ENCODE measurements around the gene LRCH2. TPM values are rescaled to one million over a fixed set of nuclear protein-coding genes. Genes with fewer than 3 reads are reported as not detected.

Gene LRCH2
- total RNA-seq, 1 donor from 2014 or later = 4.3 TPM

DNA sequence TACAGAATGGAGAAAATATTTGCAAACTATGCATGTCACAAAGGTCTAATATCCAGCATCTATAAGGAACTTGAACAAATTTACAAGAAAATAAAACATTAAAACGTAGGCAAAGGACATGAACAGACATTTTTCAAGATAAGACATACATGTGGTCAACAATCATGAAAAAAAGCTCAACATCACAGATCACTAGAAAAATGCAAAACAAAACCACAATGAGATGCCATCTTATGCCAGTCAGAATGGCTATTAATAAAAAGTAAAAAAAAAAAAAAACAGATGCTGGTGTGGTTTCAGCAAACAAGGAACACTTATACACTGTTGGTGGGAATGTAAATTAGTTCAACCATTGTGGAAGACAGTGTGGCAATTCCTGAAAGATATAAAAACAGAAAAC lies 140.7 kb downstream of the LRCH2 start:
- intact Hi-C loops (cut with DNase I) = no loop called here
- no peak for ATAC-seq

DNA sequence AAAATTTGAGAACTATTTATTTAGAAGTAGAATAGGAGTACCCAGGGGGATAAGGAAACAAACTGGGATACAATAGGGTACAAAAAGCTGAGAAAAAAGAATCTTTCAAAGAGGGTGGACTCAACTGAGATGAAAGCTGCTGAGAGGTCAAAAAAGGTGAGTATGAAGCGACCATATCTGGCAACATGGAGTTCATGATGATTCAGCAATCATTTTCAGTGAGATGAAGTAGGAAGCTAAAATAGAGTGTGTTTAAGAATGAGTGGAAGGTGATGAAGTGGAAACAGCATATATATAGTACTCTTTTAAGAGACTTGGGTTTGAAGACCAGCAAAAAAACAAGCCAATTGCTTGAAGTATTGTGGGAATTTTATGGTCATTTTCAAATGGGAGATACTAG lies 144.5 kb downstream of the LRCH2 start:
- Histone ChIP-seq H3K9me3 (no peaks in the 10 kb centered on the region), H3K27ac (no peak overlapping the region), H3K4me3 (no peak overlapping the region), H3K27me3 (ENCODE audit: low read depth) (no peaks in the 10 kb centered on the region), H3K36me3 (no peaks in the 10 kb centered on the region), H3K4me1 (no peaks in the 10 kb centered on the region)
- no peak for ATAC-seq
- TF ChIP-seq, protein P1, sequence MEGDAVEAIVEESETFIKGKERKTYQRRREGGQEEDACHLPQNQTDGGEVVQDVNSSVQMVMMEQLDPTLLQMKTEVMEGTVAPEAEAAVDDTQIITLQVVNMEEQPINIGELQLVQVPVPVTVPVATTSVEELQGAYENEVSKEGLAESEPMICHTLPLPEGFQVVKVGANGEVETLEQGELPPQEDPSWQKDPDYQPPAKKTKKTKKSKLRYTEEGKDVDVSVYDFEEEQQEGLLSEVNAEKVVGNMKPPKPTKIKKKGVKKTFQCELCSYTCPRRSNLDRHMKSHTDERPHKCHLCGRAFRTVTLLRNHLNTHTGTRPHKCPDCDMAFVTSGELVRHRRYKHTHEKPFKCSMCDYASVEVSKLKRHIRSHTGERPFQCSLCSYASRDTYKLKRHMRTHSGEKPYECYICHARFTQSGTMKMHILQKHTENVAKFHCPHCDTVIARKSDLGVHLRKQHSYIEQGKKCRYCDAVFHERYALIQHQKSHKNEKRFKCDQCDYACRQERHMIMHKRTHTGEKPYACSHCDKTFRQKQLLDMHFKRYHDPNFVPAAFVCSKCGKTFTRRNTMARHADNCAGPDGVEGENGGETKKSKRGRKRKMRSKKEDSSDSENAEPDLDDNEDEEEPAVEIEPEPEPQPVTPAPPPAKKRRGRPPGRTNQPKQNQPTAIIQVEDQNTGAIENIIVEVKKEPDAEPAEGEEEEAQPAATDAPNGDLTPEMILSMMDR (IDR thresholded peaks at IDR 0.05) = no peak
- DNase-seq = no peak
- intact Hi-C loops (cut with DNase I) = no loop called here

More for the DNA sequence above, 140.7 kb downstream of the LRCH2 start:
- Histone ChIP-seq H3K27ac (no peak overlapping the region), H3K27me3 (ENCODE audit: low read depth) (no peaks in the 10 kb centered on the region), H3K4me1 (no peaks in the 10 kb centered on the region), H3K36me3 (no peaks in the 10 kb centered on the region), H3K4me3 (no peak overlapping the region), H3K9me3 (no peaks in the 10 kb centered on the region)
- no peak for DNase-seq
- TF ChIP-seq, protein P1 (IDR thresholded peaks at IDR 0.05) = no peak

DNA sequence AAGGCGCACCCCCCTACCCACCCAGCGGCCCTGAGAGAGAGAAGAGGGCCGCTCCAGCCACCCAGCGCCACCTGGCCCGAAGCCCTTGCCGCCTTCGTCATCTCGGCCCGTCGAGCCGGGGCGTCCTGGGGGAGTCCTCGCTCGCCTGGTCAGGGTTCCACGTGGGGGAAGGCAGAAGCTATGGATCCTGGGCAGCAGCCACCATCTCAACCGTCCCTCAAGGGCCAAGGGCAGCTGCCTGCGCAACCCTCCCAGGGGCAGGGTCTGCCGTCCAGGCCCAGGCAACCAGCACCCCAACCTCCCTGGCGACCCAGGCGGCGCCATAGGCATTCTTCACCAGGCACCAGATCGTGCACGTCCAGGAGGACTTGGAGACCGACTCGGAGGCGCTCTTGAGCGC lies 165.0 kb downstream of the LRCH2 start:
- ATAC-seq (no peak), DNase-seq (no peak)
- Histone ChIP-seq H3K27ac (no peak overlapping the region), H3K4me1 (no peaks in the 10 kb centered on the region), H3K9me3 (no peaks in the 10 kb centered on the region), H3K27me3 (ENCODE audit: low read depth) (no peaks in the 10 kb centered on the region), H3K36me3 (no peaks in the 10 kb centered on the region), H3K4me3 (no peak overlapping the region)
- TF ChIP-seq, protein P1 (IDR thresholded peaks at IDR 0.05) = no peak
- intact Hi-C loops (cut with DNase I) = no loop called here

DNA sequence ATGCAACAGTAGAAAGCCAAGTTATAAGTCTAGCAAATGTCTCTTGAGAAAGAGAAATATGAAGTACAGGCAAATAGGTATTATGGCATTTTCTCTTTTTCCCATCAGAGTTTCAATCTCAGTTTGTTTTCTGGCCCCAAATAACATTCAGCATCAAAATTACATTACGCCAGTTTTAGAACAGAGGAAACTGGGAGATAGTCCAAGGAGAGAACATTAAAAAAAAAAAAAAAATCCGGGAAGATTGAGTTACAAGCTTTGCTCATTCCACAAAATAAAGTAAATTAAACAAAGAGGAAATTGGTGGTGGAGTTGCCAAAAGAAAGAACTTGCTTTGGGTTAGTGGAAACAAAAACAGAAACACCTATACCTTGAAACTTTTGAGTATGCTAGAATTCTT lies 166.1 kb downstream of the LRCH2 start:
- ATAC-seq (no peak), DNase-seq (no peak)
- H3K27me3 ChIP-seq (ENCODE audit: low read depth) = no peaks in the 10 kb centered on the region
- H3K27ac ChIP-seq = no peak overlapping the region
- no peaks in the 10 kb centered on the region for H3K9me3 ChIP-seq
- no peaks in the 10 kb centered on the region for H3K4me1 ChIP-seq
- intact Hi-C loops (cut with DNase I) = no loop called here
- TF ChIP-seq, protein P1 (IDR thresholded peaks at IDR 0.05) = no peak
- H3K4me3 ChIP-seq = no peak overlapping the region
- no peaks in the 10 kb centered on the region for H3K36me3 ChIP-seq

DNA sequence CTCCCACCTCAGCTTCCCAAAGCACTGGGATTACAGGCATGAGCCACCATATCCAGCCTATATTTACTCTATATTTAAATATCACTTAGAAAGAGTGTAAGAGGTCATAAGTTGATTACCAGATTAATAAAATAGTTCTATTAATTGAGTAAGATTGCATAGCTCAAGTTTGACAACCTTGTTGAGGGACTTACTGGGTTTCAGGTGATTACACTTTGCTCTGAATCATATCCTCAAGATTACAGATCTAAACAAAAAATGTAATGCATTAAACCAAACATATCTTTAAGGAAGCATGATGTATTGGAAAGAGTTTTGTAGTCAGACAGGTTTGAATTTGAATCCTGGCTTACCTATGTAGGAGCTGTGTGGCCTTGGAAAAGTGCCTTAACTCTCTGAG lies 168.6 kb downstream of the LRCH2 start:
- intact Hi-C loops (cut with DNase I) = no loop called here
- no peak for DNase-seq
- no peaks in the 10 kb centered on the region for H3K27me3 ChIP-seq (ENCODE audit: low read depth)
- TF ChIP-seq, protein P1 (IDR thresholded peaks at IDR 0.05) = no peak
- H3K4me1 ChIP-seq = no peaks in the 10 kb centered on the region
- ATAC-seq = no peak
- no peak overlapping the region for H3K4me3 ChIP-seq
- H3K9me3 ChIP-seq = no peaks in the 10 kb centered on the region
- H3K27ac ChIP-seq = no peak overlapping the region
- H3K36me3 ChIP-seq = no peaks in the 10 kb centered on the region

Other genes starting within 250 kb of the LRCH2 start
- 0.35 TPM for gene IL13RA2, start 216.5 kb downstream of the LRCH2 start, total RNA-seq
- gene RBMXL3, start 44.7 kb downstream of the LRCH2 start, total RNA-seq = not detected
- gene LUZP4, start 55.6 kb upstream of the LRCH2 start, total RNA-seq = not detected